ENCODE results near the gene PCNT.
"Not testable (repeated sequence)": the region's sequence is repeated elsewhere in the genome, so short reads cannot be mapped to it uniquely, and the experiment has no call there.

The PCNT gene

DNA sequence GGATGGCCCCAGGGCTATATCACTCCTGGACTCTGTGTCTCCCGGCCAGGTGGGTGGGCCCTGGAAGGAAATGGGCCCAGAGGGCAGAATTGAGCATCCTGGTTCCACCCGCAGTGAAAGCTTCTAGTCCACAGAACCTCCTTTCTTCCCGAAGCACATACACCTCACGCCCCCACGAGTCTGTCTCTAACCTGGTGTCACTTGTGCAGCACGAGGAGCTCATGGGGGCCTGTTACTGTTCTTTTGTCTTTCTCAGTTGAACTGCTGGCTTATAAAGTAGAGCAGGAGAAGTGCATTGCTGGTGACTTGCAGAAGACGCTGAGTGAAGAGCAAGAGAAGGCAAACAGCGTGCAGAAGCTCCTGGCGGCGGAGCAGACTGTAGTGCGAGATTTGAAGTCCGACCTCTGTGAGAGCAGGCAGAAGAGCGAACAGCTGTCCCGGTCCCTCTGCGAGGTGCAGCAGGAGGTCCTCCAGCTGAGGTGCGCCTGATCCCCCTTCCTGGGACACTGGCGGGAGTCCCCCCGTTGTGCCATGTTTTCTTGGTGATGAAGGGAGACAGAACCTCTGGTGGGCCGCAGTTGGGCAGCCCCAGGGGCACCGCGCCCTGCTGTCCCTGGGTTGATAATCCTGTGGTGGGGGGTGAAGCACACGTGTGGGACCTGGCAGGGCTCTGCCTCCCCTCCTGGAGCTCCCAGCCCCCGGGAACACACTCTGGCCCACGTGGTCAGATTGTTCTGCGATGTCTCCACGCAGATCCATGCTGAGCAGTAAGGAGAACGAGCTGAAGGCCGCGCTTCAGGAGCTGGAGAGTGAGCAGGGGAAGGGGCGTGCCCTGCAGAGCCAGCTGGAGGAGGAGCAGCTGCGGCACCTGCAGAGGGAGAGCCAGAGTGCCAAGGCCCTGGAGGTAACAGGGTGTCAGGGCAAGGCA is 106.1 kb downstream of the PCNT start:
- DNase-seq, result no peak

DNA sequence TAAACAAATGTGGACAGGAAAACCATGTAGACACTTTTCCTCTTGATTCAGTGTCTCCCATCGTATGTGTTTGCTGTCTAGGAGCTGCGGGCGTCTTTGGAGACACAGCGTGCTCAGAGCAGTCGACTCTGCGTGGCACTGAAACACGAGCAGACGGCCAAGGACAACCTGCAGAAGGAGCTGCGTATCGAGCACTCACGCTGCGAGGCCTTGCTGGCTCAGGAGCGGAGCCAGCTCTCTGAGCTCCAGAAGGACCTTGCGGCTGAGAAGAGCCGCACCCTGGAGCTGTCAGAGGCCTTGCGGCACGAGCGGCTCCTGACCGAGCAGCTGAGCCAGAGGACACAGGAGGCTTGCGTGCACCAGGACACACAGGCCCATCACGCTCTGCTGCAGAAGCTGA is 107.5 kb downstream of the PCNT start:
- DNase-seq, result no peak

DNA sequence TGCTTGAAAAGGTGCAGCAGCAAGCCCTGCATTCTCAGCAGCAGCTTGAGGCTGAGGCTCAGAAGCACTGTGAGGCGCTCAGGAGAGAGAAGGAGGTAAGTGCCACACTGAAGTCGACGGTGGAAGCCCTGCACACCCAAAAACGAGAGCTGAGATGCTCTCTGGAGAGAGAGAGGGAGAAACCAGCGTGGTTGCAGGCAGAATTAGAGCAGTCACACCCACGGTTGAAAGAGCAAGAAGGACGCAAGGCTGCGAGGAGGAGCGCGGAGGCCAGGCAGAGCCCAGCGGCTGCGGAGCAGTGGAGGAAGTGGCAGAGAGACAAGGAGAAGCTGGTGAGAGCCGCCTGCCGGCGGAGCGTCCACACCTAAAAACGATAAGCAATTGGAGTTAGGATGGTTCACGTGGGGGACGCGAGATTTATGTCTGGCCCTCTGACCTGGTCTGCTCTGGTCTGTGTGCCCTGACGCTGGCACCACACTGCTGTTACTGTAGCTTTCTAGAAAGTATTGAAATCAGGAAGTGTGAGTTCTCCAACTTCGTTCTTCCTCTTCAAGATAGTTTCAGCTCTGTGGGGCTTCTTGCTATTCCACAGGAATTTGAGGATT is 108.0 kb downstream of the PCNT start:
- no peak for DNase-seq

DNA sequence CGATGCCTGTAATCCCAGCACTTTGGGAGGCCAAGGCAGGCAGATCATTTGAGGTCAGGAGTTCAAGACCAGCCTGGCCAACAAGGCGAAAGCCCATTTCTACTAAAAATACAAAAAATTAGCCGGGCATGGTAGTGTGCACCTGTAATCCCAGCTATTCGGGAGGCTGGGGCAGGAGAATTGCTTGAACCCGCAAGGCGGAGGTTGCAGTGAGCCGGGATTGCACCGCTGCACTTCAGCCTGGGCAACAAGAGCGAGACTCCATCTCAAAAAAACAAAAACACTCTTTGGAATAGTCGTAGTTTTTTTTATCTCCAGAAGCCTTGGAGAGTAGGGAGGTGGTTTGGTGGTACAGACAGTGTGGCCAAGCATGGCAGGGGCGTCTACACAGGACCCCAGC is 109.2 kb downstream of the PCNT start:
- not testable (repeated sequence) for DNase-seq

DNA sequence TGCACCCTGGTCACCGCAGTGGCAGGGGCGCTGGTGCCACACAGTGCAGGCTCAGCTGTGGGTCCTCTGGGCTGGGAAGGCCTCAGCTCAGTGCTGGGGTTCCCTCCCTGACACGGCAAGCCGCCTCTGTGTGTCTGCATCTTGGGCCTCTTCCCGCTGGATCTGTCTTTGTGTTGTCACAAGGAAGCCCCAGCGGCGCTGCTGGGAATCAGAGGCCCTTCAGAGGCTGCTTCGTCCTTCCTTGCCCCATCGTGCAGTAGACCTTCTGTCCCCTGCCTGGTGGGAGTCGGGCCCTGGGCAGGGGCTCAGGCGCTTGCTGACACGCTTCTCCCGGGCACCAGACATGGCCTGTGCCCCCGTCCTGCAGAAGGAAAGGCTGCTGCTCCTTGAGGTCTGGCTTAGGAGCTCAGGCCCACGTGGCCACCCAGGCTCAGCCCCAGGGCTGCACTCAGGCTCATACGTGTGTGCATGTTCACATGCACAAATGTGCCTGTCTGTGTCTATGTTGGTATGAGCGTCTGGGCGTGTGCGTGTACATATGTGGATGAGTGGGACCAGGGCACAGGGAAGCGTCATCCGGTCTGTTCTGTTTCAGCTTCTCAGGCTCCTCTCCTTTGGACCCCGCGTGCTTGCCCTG is 110.5 kb downstream of the PCNT start:
- DNase-seq, result no peak

DNA sequence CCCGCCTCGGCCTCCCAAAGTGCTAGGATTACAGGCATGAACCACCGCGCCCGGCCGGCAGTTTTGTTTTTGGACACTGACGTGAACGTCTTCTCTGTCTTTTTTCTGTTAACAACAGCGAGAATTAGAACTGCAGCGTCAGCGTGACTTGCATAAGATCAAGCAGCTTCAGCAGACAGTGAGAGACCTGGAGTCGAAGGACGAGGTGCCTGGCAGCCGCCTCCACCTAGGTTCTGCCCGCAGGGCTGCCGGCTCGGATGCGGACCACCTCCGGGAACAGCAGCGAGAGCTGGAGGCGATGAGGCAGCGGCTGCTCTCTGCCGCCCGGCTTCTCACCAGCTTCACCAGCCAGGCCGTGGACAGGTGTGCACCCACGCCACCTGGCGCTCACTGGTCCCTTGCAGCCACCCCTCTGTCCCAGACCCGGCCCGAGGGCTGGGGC is 111.9 kb downstream of the PCNT start:
- no peak for DNase-seq

DNA sequence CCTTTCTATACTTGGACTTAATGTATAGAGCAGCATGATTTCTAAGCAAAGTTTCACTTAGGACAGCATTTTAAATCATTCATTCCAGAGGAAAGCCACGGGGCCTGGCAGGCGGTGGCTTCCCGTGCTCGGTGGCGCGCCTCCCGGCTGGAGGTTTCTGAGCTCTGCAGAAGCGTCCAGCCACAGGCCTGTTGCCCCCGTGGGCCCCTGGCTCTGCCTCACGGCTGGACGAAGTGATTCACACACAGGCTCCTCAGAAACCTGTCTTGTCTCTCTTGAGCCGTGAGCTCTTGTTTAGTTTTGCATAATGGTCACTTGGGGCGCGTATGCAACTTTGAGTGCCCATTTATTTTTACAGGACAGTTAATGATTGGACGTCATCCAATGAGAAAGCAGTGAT is 112.7 kb downstream of the PCNT start:
- DNase-seq, result no peak

DNA sequence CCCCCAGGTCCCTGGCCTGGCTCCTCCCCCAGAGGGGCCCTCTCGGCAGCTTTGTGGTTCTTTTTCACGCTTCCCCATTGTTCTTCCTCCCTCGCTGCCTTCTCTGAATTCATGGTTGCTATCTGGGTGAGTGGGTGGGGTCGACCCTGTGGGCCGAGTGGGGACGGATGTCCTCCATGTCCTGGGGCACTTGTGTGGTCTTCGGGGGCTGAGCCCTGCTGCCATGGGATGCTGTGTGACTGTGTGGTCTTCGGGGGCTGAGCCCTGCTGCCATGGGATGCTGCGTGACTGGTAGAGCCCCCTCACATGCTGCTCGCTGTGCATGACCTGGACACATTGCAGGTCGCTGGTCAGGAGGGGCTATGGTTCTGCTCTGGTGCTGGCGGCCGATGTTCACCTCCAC is 113.1 kb downstream of the PCNT start:
- no peak for DNase-seq

DNA sequence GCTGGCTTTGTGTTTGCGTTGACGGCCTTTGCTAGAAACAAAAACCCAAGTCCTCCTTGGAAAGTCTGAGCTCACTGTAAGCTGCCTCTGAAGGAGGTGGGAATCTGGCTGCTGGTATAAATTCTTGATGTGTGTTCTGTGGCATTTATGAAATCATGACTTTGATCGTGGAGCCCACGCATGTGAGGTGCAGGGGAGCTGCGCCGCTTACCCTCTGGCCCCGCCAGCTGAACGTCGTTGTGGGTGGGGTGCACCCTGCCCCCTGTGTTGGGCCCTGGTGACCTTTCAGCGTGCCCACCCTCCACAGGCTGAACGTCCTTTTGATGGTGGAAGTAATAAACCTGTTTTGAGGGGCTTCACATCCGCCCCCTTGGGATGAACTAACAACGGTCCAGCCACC is 113.6 kb downstream of the PCNT start:
- no peak for DNase-seq

DNA sequence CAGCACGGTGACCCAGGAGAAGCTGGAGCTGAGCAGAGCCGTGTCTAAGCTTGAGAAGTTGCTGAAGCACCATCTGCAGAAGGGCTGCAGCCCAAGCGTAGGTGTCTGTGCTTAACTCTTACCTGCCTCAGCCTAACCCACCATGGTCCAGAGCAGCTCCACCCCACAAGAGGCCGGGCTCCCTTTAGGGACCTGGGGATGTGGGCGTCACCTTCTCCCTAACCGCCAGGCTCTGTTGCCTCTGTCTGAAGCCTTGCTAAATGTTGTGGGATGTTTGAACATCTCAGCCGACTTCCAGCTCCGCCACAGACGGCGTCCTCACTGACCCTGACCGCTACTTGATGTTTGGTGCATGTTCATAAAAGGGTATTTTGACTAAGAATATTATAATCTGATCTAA is 114.3 kb downstream of the PCNT start:
- no peak for DNase-seq

DNA sequence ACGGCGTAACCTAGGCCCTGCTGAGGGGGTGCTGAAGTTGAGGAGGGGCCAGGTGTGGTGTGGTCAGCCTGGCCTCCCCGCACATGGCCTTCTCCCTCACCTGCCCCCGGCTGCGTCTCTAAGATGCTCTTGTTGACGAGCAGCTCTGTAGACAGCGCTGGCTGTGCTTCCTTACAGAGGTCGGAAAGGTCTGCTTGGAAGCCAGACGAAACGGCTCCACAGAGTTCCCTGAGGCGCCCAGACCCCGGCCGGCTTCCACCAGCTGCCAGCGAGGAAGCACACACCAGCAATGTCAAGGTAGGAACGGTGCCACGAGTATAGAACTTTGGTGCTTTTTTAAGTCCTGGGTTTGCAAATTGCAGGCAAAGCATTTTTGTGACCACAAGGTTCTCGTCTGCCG is 116.0 kb downstream of the PCNT start:
- DNase-seq, result no peak

DNA sequence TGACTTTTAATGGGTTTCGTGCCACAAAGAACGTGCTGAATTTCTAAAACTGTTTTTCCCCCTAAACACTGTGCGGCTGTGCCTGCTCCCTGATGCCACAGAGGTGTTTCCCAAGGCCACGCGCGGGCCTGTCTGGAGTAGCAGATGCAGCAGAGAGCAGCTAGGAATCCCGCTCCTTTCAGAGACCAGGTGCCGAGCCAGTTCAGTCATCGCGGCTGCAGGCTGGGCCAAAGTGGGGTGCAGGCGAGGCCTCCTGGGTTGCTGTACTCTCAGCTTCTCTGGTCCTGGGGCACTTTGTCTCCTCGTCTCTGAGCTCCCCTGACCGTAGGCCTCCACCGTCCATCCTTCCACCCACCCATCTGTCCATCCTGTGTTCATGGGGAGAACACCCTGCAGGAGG is 117.4 kb downstream of the PCNT start:
- DNase-seq, result no peak

DNA sequence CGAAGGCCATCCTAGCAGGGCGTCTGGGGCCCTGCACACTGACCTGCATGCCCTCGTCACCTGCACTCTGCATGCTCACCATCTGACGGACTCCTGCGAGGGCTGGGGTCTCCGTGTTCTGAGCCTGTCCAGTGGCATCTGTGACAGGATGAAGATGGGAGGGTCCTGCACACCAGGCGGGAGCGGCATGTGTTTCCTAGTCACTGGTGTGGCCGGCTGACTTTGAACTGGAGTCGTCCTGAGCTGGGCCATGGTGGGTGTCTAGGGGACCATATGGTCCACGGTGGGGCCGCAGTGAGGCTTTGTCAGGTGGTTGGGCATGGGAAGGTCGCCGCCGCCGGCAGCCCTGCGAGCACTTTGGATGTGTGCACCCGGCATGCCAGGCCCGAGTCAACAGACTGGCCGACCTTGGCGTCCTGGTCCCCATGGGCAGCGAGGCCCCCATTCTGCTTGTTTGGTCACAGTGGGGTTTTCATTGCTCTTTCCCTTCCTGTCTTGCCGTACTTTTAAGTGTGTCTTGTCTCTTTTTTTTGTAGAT is 118.1 kb downstream of the PCNT start:
- DNase-seq, result no peak

DNA sequence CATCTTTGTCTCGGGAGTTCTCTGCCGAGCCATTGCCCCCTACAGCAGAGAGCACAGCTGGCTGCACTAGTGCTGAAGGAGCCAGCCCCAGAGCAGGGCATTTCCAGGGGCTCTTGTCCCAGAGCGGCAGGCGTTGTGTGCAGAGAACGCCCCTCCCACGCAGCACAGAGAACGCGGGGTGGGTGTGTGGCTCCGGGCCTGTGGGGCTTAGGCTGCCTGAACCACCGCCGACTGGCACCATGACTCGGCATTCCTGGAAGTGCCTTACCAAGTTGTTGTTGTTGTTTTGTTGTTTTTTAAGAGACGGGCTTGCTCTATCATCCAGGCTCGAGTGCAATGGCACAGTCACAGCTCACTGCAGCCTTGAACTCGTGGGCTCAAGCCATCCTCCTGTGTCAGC is 119.0 kb downstream of the PCNT start:
- DNase-seq, result no peak

DNA sequence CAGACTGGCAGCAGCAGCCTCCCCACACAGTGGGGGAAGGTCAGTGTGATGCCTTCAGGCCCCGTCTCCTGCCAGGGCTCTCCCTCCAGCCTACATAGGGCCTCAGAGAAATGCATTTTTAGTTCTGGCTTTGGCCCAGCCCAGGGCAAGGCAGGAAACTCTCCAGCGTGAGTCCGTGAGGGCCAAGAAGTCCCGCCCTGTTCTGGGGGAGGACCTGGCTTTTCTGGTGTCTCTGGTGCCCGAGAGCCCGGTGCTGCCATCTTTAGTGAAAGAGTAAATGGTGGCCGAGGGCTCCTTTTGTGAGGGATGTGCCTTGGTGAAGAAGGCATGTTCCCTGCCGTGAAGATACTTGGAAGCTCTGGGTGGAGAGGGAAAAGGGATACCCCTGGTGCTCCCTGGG is 120.0 kb downstream of the PCNT start:
- DNase-seq, result no peak

DNA sequence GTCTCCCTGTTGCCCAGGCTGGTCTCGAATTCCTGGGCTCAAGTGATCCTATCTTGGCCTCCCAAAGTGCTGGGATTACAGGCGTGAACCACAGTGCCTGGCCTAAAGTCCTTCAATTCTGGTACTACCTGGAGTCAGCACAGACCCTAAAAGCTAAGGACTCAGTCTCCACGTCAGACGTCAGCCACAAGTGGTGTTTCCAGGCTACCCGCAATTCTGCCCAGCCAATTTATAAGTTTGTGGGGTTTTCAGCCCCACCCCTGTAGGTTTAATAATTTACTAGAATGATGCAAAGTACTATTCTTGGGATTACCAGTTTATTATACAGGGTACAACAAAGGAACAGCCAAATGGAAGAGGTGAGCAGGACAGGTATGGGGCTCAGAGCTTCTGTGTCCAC is 124.2 kb downstream of the PCNT start:
- no peak for DNase-seq

DNA sequence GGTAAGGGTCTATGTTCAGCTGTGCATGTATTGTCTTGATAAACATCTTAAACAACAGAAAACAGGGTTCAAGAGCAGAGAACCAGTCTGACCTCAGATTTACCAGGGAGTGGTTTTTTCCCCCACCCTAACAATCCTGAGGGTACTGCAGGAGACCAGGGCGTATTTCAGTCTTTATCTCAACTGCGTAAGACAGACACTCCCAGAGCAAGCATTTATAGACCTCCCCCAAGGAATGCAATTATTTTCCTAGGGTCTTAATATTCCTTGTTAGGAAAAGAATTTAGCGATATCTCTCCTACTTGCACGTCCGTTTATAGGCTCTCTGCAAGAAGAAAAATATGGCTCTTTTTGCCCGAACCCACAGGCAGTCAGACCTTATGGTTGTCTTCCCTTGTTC is 124.9 kb downstream of the PCNT start:
- not testable (repeated sequence) for DNase-seq

DNA sequence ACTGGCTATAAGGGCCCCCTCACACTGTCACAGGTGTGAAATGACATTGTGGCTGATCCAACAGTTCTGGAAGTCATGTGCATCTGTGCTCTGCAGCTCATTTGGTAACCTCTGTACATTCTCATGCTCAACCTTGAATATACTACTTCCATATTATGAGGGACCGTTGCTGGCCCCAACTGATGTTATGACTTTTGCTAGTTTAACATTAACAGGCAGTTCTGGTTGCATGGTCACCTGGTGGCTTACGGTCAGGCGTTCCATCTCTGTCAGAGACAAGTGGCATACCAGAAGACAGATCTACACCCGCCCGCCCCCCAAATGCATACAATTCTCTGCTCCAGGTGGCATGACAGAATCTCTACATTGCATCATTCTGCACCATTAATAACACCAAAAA is 128.8 kb downstream of the PCNT start:
- DNase-seq, result no peak

DNA sequence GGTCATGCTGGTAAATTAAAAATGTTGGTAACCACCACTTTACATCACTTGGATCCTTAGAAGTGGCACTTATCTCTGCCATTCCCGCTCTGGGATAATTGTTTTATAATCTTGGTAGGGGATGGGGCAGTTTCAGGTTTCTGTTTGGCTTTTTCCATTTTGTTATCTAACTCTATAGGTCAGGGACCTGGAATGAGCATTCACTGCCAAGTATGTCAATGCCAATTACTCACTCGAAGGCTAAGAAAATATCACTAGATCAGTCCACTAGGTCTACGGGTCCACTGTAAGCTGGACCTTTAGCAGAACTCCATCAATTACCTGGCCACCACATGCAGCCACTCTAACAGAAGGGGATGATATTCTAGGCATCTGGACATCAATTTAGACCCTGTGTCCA is 130.2 kb downstream of the PCNT start:
- DNase-seq, result no peak

DNA sequence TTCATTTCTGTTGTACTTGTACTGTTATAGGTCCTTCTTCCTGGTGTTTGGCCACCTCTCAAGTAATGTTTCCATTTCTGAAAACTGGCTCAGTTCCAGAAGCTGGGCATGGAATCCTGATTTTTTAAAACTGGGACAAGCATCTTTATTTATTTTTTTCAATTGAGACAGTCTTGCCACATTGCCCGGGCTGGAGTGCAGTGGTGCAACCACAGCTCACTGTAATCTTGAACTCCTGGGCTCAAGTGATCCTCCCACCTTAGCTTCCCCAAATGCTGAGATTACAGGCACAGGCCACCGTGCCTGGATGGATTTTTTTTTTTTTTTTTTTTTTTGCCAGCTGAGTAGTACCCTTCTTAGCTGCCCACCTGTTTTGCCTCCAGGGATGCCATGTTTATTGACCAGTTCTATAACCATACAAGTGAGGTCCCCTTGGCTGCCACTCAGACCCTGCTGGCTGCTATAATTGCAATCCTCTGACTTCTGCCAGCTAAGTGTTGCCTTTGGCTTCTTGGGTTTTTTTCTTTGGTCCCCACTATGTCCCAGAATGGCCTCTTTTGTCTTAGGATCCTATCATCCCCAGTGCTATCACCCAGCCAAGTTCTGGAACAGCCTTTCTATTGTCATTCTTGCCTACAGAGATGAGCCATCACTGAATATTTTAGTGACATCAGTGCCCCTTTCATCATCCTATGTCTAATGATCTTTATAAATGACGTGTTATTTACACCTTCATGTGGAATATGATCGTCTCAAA is 130.9 kb downstream of the PCNT start:
- no peak for DNase-seq

DNA sequence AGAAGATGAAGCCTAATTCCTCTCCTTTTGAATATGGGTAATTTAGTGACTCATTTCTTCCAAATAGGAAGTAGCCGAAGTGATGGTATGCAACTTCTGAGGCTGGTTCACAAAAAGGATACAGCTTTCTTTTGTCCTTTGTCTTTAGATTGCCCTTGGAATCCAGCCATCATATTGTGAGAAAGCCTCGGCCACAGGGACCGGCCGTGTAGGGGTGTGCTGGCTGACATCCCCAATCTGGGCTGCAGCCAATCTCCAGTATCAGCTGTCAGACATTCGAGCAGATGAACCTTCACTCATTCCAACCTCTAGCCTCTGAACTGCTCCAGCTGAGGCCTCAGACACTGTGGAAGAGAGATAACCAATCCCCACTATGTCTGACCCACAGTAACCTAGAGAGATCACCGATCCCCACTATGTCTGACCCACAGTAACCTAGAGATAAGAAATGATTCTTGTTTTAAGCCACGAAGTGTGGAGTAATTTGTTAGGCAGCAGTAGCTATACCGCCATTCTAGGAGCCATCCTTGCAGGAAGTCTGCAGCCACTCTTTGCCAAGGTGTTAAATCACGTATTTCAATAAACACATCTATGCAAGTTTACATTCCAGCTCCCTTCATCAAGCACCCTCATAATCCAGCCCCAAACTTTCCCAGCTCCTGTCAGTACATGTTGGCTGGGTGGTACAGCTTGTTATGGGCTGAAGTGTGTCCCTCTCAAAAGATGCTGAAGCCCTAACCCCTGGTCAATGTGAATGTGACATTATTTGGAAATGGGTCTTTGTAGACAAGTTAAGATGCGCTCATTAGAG is 131.8 kb downstream of the PCNT start:
- DNase-seq, result no peak

DNA sequence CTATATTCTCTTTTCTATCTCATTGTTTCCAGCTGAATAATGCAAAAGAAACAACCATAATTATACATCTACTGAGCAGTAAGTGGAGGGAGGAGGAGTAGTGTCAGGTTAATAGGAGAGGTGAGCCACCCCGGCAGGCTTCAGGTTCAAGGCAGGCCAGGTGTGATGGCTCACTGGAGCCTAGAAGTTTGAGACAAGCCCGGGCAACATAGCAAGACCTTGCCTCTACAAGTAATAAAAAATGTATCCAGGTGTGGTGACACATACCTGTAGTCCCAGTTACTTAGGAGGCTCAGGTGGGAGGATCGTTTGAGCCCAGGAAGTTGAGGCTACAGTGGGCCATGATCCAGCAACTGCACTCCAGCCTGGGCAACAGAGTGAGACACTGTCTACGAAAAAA is 132.8 kb downstream of the PCNT start:
- no peak for DNase-seq
